GM18499 (cell line): ENCODE data around the gene GFRA4.
"Not testable (repeated sequence)": the region's sequence is repeated elsewhere in the genome, so short reads cannot be mapped to it uniquely, and the experiment has no call there.

ENCODE experiments used
- ATAC-seq: cut with Tn5 transposase; IDR thresholded peaks from one replicate; pipeline ENCODE4 v1.9.1; 2021; ENCODE audit warnings: moderate number of reproducible peaks; ENCODE audit not compliant: insufficient read depth, unreplicated experiment

The GFRA4 gene

GRCh38 chr20:3628502-3629314 is 34.5 kb downstream of the GFRA4 start:
- ATAC-seq, result no peak

- ATAC-seq, result no peak
Measured at GRCh38 chr20:3627476-3627875, 35.7 kb downstream of the GFRA4 start.

- ATAC-seq, result no peak
Measured at GRCh38 chr20:3622406-3622805, 40.8 kb downstream of the GFRA4 start.

DNA sequence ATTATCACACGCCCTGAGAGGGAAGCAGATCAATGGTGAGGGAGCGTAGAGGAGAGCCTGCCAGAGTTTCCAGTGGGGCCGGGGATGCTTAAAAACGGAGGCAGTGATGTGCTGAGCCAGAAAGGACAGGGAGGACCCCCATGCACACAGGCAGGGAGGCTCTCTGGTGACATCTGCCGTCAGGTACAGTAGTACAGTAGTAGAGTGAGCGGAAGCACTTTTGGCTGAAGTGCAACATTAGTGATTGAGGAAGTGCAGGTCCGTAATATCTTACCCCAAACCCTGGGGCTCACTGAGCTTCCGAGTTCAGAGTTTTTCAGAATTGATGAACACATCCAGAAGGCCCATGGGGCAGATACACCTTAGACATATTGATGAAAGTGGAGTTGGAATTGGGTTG is 42.1 kb downstream of the GFRA4 start:
- ATAC-seq, result no peak

DNA sequence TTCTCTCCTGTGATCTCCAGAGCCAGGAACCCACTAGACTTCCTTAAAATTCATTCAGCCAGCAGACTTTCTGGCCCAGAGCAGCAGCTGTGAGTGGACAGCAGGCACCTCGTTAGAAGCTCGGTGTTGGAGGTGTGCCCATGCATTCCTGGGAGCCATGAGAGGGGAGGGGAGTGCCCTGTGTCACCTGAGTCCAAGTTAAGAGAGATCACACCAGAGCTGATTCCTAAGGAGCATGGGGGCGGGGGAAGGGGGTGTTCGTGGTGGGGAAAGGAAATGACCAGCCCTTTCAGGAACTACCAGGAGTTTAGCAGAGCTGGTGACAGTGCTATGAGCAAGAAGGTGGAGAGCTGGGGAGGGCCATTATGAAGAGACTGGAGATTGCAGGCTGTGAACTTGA is 46.9 kb downstream of the GFRA4 start:
- ATAC-seq, result no peak

GRCh38 chr20:3615171-3615840 is 47.9 kb downstream of the GFRA4 start:
- ATAC-seq, result not testable (repeated sequence)

DNA sequence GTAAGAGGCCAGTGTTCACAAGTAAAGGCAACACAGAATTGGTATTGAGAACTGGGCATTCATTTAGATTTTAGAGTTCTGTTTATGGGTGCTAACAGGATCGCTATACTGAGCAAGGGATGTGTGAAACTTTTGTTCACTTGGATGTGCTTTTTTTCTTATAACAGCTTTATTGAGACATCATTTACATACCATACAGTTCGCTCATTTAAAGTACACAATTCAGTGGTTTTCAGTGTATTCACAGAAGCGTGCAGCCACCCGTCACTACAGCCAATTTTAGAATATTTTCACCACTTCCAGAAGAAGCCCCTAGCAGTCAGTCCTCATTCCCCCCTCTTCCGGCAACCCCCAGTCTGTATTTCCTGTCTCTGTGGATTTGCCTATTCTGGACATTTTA is 48.7 kb downstream of the GFRA4 start:
- ATAC-seq, result no peak

DNA sequence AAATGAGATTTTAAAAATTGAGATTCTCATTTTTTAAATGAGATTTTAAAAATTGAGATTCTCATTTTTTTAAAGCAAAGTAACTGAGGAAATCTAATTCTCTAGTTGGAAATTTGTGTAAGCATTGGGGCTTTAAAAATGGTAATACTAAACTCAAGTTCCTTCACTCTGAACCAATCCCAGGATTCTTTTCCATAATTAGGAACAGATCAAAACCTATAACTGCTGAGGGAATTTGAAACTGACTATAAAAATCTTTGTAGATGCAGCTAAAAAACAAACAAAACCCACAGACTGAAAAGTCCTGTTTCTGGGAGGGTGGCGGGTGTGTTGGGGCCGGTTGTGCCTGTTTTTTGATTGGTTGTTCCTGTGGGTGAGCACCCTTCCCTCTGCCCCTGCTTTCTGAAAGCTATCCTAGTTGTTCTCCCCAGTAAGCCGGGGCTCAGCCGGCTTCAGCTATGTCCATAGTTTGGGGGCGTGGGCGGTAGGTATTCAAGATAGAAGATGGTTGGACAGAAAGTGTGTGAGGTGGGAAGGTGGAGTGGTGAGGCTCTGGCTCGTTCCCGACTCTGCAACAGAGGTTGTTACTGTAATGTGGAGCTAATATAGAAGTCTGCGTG is 49.3 kb downstream of the GFRA4 start:
- no peak for ATAC-seq

- no peak for ATAC-seq
Measured at GRCh38 chr20:3612795-3613572, 50.2 kb downstream of the GFRA4 start.

DNA sequence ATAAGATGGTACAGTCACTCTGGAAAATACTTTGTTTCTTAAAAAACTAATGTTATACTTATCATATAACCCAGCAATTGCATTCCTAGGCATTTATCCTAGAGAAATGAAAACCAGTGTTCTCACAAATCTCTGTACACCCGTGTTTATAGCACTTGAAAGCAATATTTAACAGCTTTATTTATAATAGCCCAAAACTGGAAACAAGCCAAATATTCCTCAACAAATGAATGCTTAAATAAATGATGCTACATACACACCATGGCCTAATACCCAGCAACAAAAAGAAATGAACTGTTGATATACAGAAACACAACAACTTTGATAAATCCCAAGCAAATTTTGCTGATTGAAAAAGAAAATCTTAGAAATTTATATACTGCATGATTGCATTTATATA is 51.3 kb downstream of the GFRA4 start:
- ATAC-seq, result no peak
